Measurements from ENCODE around the gene OGFOD3.

OGFOD3 gene

DNA sequence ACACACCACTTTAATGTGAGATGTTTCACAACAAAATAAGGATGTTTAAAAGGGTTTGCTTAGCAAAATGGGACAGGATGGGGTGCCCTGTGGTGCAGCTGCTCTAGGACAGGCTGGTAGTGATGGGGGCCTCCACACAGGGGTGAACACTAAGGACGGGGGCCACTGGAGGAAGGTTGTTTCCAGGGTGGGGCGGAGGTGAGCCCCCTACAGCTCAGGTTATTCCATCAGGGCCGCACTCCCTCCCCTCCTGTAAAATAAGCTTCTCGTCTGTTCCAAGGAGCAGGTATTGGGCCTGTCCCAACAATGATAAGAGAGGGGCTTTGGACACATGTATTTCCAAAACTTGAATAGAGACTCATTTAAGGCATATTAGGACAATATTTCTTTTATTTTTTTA, 2.1 kb downstream of the OGFOD3 start:
- no peak for TF ChIP-seq YY1 (IDR thresholded peaks at IDR 0.05; ENCODE audit: low read depth)

DNA sequence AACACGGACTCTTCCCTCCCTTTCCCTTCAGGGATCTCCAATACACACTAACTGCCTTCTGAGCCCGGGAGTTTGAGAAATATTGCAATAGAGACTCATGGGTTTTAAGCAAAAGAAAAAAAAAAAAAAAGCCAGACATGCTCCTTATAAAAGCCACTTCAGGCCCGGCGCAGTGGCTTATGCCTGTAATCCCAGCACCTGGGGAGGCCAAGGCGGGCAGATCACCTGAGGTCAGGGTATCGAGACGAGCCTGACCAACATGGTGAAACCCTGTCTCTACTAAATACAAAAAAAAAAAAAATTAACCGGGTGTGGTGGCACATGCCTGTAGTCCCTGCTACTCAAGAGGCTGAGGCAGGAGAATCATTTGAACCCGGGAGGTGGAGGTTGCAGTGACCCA, 2.6 kb downstream of the OGFOD3 start:
- TF ChIP-seq EP300 (IDR thresholded peaks at IDR 0.05; ENCODE audit: borderline replicate concordance) = no peak

DNA sequence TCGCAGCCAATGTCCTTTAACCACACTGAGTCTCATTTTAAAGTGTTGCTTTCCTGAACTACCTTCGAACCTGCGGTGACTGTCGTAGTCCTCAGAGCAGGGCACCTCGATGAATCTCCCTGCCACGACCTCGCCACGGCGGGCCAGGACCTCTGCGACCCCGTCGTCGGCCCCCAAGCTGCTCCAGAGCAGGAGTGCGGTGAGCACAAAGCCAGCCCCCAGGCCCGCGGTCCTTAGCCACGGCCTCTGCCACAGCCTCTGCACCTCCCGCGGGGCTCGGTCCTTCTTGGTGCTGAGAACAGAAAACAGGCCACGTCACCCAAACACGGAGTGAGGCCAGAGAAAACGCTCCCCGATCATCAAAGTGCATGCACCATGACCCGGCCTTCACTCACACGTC, 3.0 kb downstream of the OGFOD3 start:
- TF ChIP-seq FOXM1 (IDR thresholded peaks at IDR 0.05; ENCODE audit: borderline replicate concordance, low read depth) (no peak), EGR1 (IDR thresholded peaks at IDR 0.05) (no peak), NFIC (IDR thresholded peaks at IDR 0.05) (no peak), CEBPB (IDR thresholded peaks at IDR 0.05) (no peak), RAD21 (IDR thresholded peaks at IDR 0.05; ENCODE audit: low read depth) (no peak), TCF12 (IDR thresholded peaks at IDR 0.05; ENCODE audit: low read depth) (no peak), TAF1 (IDR thresholded peaks at IDR 0.05; ENCODE audit: low read depth) (no peak), CREB1 (IDR thresholded peaks at IDR 0.05; ENCODE audit: low read depth) (no peak), ZBTB7A (IDR thresholded peaks at IDR 0.05; ENCODE audit: low read depth) (no peak), YY1 (IDR thresholded peaks at IDR 0.05; ENCODE audit: low read depth) (no peak), EP300 (IDR thresholded peaks at IDR 0.05; ENCODE audit: borderline replicate concordance) (no peak), TEAD4 (IDR thresholded peaks at IDR 0.05) (no peak)
- TF ChIP-seq, protein P1, sequence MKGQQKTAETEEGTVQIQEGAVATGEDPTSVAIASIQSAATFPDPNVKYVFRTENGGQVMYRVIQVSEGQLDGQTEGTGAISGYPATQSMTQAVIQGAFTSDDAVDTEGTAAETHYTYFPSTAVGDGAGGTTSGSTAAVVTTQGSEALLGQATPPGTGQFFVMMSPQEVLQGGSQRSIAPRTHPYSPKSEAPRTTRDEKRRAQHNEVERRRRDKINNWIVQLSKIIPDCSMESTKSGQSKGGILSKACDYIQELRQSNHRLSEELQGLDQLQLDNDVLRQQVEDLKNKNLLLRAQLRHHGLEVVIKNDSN (IDR thresholded peaks at IDR 0.05) = no peak
- TF ChIP-seq, protein P2, sequence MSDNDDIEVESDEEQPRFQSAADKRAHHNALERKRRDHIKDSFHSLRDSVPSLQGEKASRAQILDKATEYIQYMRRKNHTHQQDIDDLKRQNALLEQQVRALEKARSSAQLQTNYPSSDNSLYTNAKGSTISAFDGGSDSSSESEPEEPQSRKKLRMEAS (IDR thresholded peaks at IDR 0.05) = no peak
- TF ChIP-seq, protein P3, sequence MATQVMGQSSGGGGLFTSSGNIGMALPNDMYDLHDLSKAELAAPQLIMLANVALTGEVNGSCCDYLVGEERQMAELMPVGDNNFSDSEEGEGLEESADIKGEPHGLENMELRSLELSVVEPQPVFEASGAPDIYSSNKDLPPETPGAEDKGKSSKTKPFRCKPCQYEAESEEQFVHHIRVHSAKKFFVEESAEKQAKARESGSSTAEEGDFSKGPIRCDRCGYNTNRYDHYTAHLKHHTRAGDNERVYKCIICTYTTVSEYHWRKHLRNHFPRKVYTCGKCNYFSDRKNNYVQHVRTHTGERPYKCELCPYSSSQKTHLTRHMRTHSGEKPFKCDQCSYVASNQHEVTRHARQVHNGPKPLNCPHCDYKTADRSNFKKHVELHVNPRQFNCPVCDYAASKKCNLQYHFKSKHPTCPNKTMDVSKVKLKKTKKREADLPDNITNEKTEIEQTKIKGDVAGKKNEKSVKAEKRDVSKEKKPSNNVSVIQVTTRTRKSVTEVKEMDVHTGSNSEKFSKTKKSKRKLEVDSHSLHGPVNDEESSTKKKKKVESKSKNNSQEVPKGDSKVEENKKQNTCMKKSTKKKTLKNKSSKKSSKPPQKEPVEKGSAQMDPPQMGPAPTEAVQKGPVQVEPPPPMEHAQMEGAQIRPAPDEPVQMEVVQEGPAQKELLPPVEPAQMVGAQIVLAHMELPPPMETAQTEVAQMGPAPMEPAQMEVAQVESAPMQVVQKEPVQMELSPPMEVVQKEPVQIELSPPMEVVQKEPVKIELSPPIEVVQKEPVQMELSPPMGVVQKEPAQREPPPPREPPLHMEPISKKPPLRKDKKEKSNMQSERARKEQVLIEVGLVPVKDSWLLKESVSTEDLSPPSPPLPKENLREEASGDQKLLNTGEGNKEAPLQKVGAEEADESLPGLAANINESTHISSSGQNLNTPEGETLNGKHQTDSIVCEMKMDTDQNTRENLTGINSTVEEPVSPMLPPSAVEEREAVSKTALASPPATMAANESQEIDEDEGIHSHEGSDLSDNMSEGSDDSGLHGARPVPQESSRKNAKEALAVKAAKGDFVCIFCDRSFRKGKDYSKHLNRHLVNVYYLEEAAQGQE (IDR thresholded peaks at IDR 0.05; ENCODE audit: low read depth) = no peak

DNA sequence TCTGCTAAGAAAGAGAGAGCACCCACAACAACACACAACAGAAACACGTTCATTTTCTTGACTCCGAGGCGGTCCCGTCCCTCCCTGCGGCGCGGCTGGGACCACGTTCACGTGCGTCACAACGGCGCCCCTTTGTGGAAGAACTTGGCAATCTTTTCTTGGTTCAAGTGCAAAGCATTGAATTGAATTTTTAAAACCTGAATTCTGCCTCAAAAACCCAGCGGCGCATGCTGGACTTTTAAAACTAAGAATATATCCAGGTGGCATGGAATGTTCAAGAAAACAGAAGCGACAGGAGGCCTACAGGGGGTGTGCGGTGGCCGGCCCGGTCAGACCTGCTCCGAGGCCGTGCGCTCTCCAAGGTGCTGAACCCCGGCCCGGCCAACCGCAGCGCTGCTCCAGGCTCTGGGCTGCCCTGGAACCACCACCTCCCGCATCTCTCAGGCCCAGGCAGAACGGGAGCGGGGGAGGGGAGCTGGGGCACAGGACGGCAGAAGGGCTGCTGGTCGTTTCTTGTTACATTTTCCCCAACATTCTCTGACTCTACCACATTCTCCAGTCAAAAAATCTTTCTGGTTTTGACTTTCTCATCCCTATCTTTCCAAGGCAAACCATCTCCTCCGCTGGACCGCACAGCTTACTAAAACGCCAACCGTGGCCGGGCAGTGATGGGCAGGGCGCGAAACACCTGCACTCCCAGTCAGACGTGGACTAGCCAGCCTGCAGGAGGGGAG, 3.7 kb downstream of the OGFOD3 start:
- TF ChIP-seq TEAD4 (IDR thresholded peaks at IDR 0.05) (peak; percentile 56), NFIC (IDR thresholded peaks at IDR 0.05) (peak; percentile 55), RAD21 (IDR thresholded peaks at IDR 0.05; ENCODE audit: low read depth) (peak; percentile 57), ZBTB7A (IDR thresholded peaks at IDR 0.05; ENCODE audit: low read depth) (peak; percentile 46; the same call in 1 of the 2 replicates), CREB1 (IDR thresholded peaks at IDR 0.05; ENCODE audit: low read depth) (no peak), YY1 (IDR thresholded peaks at IDR 0.05; ENCODE audit: low read depth) (no peak), TCF12 (IDR thresholded peaks at IDR 0.05; ENCODE audit: low read depth) (peak; percentile 88), CEBPB (IDR thresholded peaks at IDR 0.05) (peak; percentile 23; the same call in 1 of the 2 replicates), FOXM1 (IDR thresholded peaks at IDR 0.05; ENCODE audit: borderline replicate concordance, low read depth) (no peak), EP300 (IDR thresholded peaks at IDR 0.05; ENCODE audit: borderline replicate concordance) (peak; percentile 54; the same call in 1 of the 2 replicates)
- TF ChIP-seq, protein P3 (IDR thresholded peaks at IDR 0.05; ENCODE audit: low read depth) = peak; percentile 100
- TF ChIP-seq, protein P2 (IDR thresholded peaks at IDR 0.05) = peak; percentile 91

DNA sequence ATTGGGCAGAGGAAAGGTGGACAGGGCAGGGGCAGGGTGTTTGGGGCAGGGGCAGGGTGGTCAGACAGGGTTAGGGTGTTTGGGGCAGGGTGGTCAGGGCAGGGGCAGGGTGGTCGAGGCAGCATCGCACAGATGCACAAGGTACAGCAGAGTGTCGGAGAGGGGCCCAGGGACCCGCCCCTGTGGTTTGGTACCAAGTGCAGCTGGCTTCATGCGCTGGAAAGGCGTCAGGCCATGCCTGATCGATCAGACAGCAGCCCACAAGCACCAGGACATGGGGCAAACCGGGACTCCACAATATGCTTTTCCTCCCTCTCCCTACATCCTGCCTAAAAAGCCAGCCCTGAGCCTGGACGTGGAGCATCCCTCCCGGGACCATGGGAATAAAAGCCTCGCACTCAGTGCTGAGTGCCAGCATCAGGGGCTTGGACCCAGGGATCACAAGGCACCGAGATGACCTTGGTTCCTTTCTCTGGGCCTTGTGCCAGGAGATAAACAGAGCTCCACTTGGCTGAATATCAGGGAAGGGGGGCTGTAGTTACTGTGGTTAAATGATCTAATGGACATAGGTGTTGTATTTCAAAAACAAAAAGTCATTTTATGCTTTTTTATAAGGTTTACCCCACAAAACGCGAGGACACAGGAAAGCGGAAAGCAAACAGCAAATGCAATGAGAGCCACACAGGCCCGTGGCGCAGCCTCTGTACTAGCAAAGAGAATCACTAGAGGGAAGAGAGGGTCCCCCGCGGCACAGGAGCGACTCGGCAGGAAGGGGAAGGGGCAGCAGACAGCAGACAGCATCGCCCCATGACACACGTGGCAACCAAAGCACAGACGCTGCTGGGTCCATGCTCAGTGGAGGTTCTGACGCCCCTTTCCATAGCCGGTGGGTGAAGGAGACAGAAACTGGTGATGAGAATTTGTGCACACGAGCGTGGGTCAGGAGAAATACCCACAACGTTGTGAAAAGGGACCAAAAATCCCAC, 5.6 kb downstream of the OGFOD3 start:
- TF ChIP-seq TCF12 (IDR thresholded peaks at IDR 0.05; ENCODE audit: low read depth) (no peak), EP300 (IDR thresholded peaks at IDR 0.05; ENCODE audit: borderline replicate concordance) (no peak), CREB1 (IDR thresholded peaks at IDR 0.05; ENCODE audit: low read depth) (no peak), TEAD4 (IDR thresholded peaks at IDR 0.05) (no peak), FOXM1 (IDR thresholded peaks at IDR 0.05; ENCODE audit: borderline replicate concordance, low read depth) (no peak), NFIC (IDR thresholded peaks at IDR 0.05) (no peak), CEBPB (IDR thresholded peaks at IDR 0.05) (no peak), ZBTB7A (IDR thresholded peaks at IDR 0.05; ENCODE audit: low read depth) (no peak), TAF1 (IDR thresholded peaks at IDR 0.05; ENCODE audit: low read depth) (no peak), RAD21 (IDR thresholded peaks at IDR 0.05; ENCODE audit: low read depth) (no peak), EGR1 (IDR thresholded peaks at IDR 0.05) (no peak), YY1 (IDR thresholded peaks at IDR 0.05; ENCODE audit: low read depth) (no peak)
- TF ChIP-seq, protein P3 (IDR thresholded peaks at IDR 0.05; ENCODE audit: low read depth) = no peak
- TF ChIP-seq, protein P2 (IDR thresholded peaks at IDR 0.05) = no peak
- TF ChIP-seq, protein P1 (IDR thresholded peaks at IDR 0.05) = no peak

All from Ishikawa (cell line).